Muscle layer of colon (tissue), 2 donors: ENCODE measurements around the gene SCAF1.

Source experiments
- H3K27ac ChIP-seq: one replicate; pipeline ENCODE4 v1.7.0; 2013; ENCODE audit warnings: low read depth, mild to moderate bottlenecking, low read length, moderate library complexity
- H3K27me3 ChIP-seq, 2 donors: one replicate each; pipeline ENCODE4 v1.7.0; 2013; ENCODE audit warnings: low read length in 2 of 2, mild to moderate bottlenecking in 2 of 2; ENCODE audit not compliant: insufficient read depth in 2 of 2, control insufficient read depth in 1 of 2
- H3K36me3 ChIP-seq: one replicate; pipeline ENCODE4 v1.7.0; 2013; ENCODE audit warnings: mild to moderate bottlenecking, low read length; ENCODE audit not compliant: insufficient read depth
- H3K4me1 ChIP-seq: one replicate; pipeline ENCODE4 v1.7.0; 2013; ENCODE audit warnings: mild to moderate bottlenecking, low read length; ENCODE audit not compliant: insufficient read depth
- H3K4me3 ChIP-seq, 2 donors: one replicate each; pipeline ENCODE4 v1.7.0; 2013; ENCODE audit warnings: low read length in 2 of 2, low read depth in 1 of 2, mild to moderate bottlenecking in 1 of 2, moderate library complexity in 1 of 2
- H3K9ac ChIP-seq: one replicate; pipeline ENCODE4 v1.7.0; 2013; ENCODE audit warnings: low read length
- H3K9me3 ChIP-seq: one replicate; pipeline ENCODE4 v1.7.0; 2013; ENCODE audit warnings: mild to moderate bottlenecking, low read length
- donor health status: abdominal sarcoma.
- donor health status: Adenocarcinoma of cecum.

SCAF1 gene

GRCh38 chr19:49677901-49678674, 36.1 kb downstream of the SCAF1 start:
- peak overlapping the region; percentile 78 for H3K9ac ChIP-seq
- peak overlapping the region; percentile 93 for H3K27ac ChIP-seq
- no peaks in the 10 kb centered on the region for H3K9me3 ChIP-seq
- peak overlapping the region; percentile 86 to 87 for H3K4me3 ChIP-seq
- no peaks in the 10 kb centered on the region for H3K27me3 ChIP-seq
- H3K36me3 ChIP-seq, result peaks cover 17% of the 10 kb centered on the region
- peaks cover 33% of the 10 kb centered on the region for H3K4me1 ChIP-seq

DNA sequence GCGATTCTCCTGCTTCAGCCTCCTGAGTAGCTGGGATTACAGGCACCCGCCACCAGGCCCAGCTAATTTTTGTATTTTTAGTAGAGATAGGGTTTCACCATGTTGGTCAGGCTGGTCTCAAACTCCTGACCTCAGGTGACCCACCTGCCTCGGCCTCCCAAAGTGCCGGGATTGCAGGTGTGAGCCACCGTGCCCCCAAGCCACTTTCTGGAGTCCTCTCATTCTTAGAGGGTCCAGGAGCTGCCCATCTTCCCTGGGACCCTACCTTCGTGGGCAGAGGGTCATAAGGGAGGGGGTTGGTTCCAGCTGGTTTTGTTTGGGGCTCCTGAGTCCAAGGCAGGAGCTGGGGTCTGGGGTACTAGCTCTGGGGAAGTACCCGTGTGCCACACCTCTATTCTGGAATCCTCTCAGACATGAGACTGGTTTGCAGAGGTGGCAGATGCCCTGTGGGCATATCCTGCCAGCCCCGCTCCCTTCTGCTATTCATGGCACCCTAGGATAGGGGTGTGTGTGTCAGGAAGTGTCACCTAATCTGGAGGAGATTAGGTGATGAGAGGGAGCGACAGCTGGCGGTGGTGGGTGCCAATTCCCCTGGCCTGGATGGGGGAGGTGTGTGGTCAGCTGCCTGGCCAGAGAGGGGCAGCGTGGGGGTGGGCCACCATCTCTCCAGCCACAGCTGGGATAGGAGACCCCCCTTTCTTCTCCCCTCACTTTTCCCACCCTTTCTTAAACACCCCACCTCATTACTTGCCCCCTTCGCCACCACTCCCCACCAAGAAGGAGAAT, 37.2 kb downstream of the SCAF1 start:
- Histone ChIP-seq H3K9ac (peak overlapping the region; percentile 20), H3K36me3 (peaks cover 25% of the 10 kb centered on the region), H3K4me3 (no peak overlapping the region), H3K4me1 (peaks cover 33% of the 10 kb centered on the region), H3K27ac (no peak overlapping the region), H3K9me3 (no peaks in the 10 kb centered on the region), H3K27me3 (no peaks in the 10 kb centered on the region)

DNA sequence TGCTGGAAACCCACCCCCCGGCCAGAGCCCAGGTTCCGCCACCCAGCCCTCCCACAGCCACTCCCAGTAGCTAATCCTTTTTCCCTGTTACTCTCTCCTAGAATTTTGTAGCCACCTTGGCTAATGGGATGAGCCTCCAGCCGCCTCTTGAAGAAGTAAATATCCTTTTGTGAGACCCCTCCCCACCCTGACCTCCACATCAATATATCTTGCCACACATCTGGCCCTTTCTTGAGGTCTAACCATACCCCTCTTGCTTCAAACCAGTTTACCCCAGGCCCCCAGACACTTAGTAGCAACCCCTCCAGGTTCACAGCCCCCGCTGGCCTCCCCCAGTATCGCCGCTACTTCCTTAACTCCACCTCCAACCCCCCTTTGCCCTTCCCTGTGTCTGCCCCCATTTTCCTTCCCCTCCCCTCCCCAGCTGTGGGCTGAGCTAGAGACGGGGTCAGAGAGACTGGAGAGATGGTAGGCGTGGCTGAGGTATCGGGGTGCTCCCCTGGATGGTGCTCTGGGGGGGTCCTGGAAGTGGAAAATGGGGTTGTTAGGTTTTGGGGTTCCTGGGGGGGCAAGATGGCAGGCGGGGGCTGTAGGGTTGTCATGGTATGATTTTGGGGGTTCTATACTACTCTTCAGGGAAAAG, 37.9 kb downstream of the SCAF1 start:
- no peaks in the 10 kb centered on the region for H3K27me3 ChIP-seq
- peaks cover 33% of the 10 kb centered on the region for H3K4me1 ChIP-seq
- peak overlapping the region in 1 of 2 donors; percentile 47 for H3K4me3 ChIP-seq
- no peaks in the 10 kb centered on the region for H3K9me3 ChIP-seq
- H3K36me3 ChIP-seq, result peaks cover 32% of the 10 kb centered on the region
- H3K9ac ChIP-seq, result peak overlapping the region; percentile 20
- peak overlapping the region; percentile 53 for H3K27ac ChIP-seq

- H3K4me3 ChIP-seq, result peak overlapping the region in 1 of 2 donors; percentile 47
- peaks cover 0 to 2% of the 10 kb centered on the region in 2 donors for H3K27me3 ChIP-seq
- no peaks in the 10 kb centered on the region for H3K9me3 ChIP-seq
- H3K27ac ChIP-seq, result peak overlapping the region; percentile 53
- peaks cover 40% of the 10 kb centered on the region for H3K36me3 ChIP-seq
- peak overlapping the region; percentile 20 for H3K9ac ChIP-seq
- peaks cover 33% of the 10 kb centered on the region for H3K4me1 ChIP-seq
Observed at GRCh38 chr19:49680421-49681351, 38.7 kb downstream of the SCAF1 start.

DNA sequence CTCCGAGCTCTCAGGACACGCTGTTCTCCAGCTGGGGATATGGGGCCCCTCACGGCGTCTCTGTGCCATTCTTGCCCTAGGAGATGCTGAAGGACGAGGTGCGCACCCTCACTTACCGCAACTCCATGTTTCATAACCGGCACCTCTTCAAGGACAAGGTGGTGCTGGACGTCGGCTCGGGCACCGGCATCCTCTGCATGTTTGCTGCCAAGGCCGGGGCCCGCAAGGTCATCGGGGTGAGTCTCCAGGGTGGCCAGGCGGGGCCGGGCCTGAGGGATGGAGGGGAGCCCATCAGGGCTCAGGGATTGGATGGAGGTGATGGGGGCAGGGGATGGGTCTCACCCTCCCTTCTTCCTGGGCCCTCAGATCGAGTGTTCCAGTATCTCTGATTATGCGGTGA, 39.8 kb downstream of the SCAF1 start:
- Histone ChIP-seq H3K4me1 (peaks cover 28% of the 10 kb centered on the region), H3K9me3 (no peaks in the 10 kb centered on the region), H3K27me3 (peaks cover 0 to 3% of the 10 kb centered on the region in 2 donors), H3K9ac (no peak overlapping the region), H3K36me3 (peaks cover 47% of the 10 kb centered on the region), H3K4me3 (no peak overlapping the region), H3K27ac (no peak overlapping the region)

GRCh38 chr19:49682274-49682673, 40.3 kb downstream of the SCAF1 start:
- Histone ChIP-seq H3K4me3 (no peak overlapping the region), H3K9me3 (no peaks in the 10 kb centered on the region), H3K4me1 (peaks cover 28% of the 10 kb centered on the region), H3K9ac (no peak overlapping the region), H3K27ac (no peak overlapping the region), H3K27me3 (peaks cover 0 to 3% of the 10 kb centered on the region in 2 donors), H3K36me3 (peaks cover 47% of the 10 kb centered on the region)

- H3K27me3 ChIP-seq, result peaks cover 0 to 8% of the 10 kb centered on the region in 2 donors
- peaks cover 53% of the 10 kb centered on the region for H3K36me3 ChIP-seq
- no peak overlapping the region for H3K4me3 ChIP-seq
- H3K27ac ChIP-seq, result no peak overlapping the region
- no peak overlapping the region for H3K9ac ChIP-seq
- H3K9me3 ChIP-seq, result no peaks in the 10 kb centered on the region
- peaks cover 24% of the 10 kb centered on the region for H3K4me1 ChIP-seq
Observed at GRCh38 chr19:49683814-49684250, 41.8 kb downstream of the SCAF1 start.

- Histone ChIP-seq H3K36me3 (peaks cover 53% of the 10 kb centered on the region), H3K4me1 (peaks cover 18% of the 10 kb centered on the region), H3K27ac (no peak overlapping the region)
Observed at GRCh38 chr19:49684251-49684982, 42.4 kb downstream of the SCAF1 start.

GRCh38 chr19:49684983-49685553, 43.1 kb downstream of the SCAF1 start:
- Histone ChIP-seq H3K36me3 (peaks cover 53% of the 10 kb centered on the region), H3K9me3 (no peaks in the 10 kb centered on the region), H3K9ac (no peak overlapping the region), H3K4me1 (peaks cover 15% of the 10 kb centered on the region), H3K27me3 (peaks cover 3 to 20% of the 10 kb centered on the region in 2 donors), H3K27ac (no peak overlapping the region), H3K4me3 (no peak overlapping the region)

More at GRCh38 chr19:49684251-49684982, 42.4 kb downstream of the SCAF1 start:
- H3K27me3 ChIP-seq, result peaks cover 0 to 13% of the 10 kb centered on the region in 2 donors
- no peaks in the 10 kb centered on the region for H3K9me3 ChIP-seq
- H3K4me3 ChIP-seq, result no peak overlapping the region
- H3K9ac ChIP-seq, result no peak overlapping the region

DNA sequence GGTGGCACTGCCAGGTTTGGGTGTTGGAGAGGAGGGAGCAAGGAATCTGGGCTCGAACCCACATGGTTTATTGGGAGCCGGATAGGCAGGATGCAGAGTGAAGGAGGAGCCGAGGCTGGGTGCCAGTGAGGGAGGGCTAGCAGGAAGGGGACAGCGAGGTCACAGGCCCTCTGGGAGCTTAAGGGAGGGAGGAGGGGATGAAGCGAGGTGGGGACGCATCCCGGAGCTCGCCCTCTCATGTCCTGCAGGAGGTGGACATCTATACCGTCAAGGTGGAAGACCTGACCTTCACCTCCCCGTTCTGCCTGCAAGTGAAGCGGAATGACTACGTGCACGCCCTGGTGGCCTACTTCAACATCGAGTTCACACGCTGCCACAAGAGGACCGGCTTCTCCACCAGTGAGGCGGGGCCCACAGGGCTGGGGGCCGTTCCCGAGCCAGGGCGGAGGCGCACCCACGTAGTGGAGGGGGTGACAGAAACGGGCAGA, 43.9 kb downstream of the SCAF1 start:
- peaks cover 15% of the 10 kb centered on the region for H3K4me1 ChIP-seq
- H3K9ac ChIP-seq, result no peak overlapping the region
- no peaks in the 10 kb centered on the region for H3K9me3 ChIP-seq
- no peak overlapping the region for H3K27ac ChIP-seq
- peaks cover 11 to 28% of the 10 kb centered on the region in 2 donors for H3K27me3 ChIP-seq
- H3K36me3 ChIP-seq, result peaks cover 53% of the 10 kb centered on the region
- no peak overlapping the region for H3K4me3 ChIP-seq
